Suppressor macrophage treated with lipopolysaccharide for 1 hour (primary cell): Measurements from ENCODE around the gene ZNF77.
A peak's percentile ranks its signal among the peaks of the same experiment; 100 is the strongest.
"Not testable (repeated sequence)": the region's sequence is repeated elsewhere in the genome, so short reads cannot be mapped to it uniquely, and the experiment has no call there.

Experiments used
- DNase-seq, 3 donors: peaks; one replicate each; pipeline ENCODE4 v3.0.0-alpha.2; 2020 to 2022

The ZNF77 gene

DNA sequence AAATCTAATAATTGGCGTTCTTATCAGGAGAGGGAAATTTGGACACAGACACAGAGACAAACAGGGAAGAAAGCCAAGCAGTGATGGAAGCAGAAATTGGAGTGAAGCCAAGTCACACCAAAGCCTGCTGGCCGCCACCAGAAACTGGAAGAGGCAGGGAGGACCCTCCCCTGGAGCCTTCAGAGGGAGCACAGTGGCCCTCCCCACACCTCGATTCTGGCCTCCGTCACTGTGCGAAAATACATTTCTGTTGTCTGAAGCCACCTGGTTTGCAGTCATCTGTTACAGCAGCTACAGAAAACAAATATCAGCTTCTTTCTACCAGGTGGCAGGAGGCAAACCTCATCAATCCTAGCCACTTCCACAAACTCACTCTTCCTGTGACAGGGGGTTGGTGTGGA lies 24.3 kb upstream of the ZNF77 start:
- peak in 2 of 3 donors; percentile 17 to 33 for DNase-seq

DNA sequence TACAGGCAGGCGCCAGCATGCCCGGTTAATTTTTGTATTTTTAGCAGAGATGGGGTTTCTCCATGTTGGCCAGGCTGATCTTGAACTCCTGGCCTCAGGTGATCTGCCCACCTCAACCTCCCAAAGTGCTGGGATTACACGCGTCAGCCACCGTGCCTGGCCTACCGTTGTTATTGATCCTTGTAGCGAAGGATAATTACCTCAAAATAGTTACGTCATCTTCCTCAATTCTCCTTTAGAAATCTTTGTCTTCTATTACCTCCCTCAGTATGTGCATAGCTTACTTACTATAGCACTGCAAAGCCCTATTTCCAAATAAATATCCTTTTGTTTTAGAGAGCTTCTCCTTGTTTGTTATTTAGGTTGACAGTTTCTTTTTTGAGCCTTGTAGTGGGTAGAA lies 23.2 kb upstream of the ZNF77 start:
- DNase-seq = no peak

DNA sequence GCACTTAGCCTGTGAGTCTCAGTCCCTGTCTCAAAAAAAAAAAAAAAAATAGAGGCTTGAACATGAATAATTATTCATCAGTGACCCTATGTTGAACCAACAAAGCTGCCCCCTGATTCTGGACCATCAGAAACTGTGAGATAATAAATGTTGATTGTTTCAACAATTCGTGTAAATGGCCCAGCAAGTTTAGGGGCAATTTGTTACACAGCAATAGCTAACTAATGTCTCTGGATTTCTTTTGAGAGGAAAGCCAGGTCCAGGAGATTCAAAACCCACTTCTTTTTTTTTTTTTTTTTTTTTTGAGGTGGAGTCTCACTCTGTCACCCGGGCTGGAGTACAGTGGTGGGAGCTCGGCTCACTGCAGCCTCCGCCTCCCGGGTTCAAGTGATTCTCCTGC lies 20.1 kb upstream of the ZNF77 start:
- DNase-seq = no peak

DNA sequence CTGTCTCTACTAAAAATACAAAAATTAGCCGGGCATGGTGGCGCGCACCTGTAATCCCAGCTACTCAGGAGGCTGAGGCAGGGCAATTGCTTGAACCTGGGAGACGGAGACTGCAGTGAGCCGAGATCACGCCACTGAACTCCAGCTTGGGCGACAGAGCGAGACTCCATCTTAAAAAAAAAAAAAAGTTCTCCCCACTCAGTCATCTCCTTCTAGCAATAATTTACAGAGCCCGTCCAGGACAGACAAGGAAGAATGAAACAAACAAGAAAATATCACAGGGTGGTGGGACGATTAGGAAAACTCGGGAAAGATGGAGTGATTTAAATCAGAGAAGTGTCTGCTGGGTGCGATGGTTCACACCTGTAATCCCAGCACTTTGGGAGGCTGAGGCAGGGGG lies 18.9 kb upstream of the ZNF77 start:
- DNase-seq = not testable (repeated sequence)

DNA sequence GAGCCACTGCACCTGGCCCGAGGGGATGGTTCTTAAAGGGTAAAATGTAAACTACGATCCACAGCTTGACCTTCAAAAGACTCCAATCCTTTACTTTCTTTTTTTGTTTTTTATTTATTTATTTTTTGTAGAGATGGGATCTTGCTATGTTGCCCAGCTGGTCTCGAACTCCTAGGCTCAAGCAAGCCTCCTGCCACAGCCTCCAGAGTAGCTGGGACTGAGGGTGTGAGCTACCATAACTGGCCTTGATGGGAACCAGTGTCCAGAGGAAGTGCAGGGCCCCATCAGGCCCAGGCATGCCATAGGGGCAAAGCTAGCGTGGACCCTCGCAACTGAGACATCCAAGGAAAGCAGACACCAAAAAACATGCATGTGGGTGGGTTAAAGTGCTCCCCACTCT lies 18.4 kb upstream of the ZNF77 start:
- DNase-seq = no peak

DNA sequence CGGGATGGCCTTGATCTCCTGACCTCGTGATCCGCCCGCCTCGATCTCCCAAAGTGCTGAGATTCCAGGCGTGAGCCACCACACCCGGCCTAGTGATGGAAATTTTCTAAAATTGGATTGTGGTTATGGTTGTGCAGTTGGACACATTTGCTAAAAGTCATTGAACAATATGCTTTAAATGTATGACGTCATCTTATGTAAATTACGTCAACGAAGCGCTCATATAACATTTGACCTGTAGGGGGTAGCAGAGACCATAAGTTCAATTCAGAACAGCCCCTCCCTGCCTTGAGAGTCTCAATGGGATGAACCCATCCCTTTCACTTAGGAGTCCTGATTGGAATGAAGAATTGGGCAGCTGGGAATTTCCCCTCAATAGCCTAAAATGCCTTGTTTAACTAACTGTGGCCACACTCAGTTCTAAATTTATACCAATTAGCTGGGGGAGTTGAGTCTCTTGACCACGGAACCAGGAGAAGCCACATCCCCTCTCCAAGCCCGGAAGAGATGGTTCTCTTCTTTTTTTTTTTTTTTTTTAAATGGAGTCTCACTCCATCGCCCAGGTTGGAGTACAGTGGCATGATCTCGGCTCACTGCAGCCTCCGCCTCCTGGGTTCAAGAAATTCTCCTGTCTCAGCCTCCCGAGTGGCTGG lies 17.4 kb upstream of the ZNF77 start:
- DNase-seq = peak; percentile 76 to 94 (median 91)

DNA sequence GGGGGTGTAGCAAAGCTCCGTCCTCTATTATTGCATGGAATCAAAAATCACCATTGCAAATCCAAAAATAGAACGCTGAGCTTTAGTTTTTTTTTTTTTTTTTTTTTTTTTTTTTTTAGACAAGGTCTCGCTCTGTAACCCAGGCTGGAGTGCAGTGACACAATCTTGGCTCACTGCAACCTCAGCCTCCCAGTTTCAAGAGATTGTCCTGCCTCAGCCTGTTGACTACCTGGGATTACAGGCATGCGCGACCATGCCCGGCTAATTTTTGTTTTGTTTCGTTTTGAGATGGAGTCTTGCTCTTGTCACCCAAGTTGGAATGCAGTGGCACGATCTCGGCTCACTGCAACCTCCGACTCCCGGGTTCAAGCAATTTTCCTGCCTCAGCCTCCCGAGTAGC lies 15.3 kb upstream of the ZNF77 start:
- DNase-seq = no peak

DNA sequence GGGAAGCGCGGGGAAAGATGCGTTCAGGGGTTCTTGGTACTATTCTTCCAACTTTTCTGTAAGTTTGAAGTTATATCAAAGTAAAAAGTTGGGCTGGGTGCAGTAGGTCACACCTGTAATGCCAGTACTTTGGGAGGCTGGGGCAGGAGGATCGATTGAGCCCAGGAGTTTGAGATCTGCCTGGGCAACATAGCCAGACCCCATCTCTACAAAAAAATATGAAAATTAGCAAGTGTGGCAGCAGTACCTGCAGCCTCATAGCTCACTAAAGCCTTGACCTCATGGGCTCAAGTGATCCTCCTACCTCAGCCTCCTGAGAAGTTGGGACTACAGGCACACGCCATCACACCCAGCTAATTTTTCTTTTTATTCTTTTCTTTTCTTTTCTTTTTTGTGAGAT lies 12.4 kb upstream of the ZNF77 start:
- DNase-seq = no peak

DNA sequence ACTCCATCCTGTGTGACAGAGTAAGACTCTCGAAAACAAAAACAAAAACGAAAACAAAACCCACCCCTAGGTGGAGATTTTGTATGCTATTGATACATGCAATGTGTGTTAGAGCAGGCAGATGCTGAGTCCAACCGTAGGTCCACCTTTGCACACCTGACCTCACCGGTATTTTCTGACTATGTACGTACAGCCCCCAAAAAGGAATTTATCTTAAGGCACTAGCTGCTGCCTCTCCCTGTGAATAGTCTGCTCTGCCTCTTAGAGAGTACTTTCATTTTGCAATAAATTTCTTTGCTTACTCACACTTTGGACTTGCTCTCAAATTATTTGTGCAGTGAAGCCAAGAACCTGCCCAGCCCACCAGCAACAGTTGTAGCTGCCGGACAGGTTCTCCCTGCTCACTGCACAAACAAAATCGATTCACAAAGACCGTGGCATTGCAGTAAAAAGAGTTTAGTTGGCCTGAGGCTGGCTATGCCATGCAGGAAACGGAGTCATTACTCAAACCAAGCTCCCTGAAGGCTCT lies 8.2 kb upstream of the ZNF77 start:
- DNase-seq = no peak

DNA sequence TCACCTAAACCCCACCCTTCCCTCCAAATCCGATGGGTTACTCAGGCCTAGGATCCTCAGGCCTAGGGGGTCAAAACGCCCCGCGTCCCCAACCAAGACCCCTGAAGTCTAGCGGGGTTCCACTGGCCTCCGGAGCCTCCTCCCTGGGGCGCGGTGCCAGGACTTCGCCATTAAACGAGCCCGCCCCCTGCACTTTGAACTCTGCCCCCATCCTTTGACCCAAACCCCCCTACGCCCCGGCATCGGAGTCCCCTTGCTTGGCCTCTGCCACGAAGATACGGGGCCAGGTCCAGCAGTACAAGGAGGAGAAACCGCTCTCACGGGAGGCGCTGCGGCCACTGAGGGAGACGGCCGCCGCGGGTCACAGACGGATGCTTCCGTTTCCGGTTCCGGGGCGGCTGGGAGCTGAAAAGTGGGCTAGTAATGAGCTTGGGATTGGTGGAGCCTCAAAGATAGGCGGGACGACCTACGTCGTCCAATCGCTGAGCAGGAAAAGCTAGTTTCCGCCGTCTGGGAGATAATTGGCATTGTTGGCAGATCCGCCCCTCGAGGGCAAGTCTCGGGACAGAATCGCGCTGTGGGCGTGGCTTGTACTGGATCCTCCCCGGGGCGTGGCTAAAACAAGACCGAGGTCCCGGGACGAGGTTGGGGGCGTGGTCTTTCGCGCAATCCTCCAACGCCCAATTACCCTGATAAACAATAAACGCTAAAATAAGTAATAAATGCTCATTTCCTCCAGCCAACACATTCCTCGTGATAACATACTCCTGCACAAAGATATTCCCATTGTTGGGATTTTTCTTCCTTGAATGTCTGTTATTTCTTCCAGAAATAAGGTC lies 5.7 kb upstream of the ZNF77 start:
- peak; percentile 99 to 100 (median 100) for DNase-seq

DNA sequence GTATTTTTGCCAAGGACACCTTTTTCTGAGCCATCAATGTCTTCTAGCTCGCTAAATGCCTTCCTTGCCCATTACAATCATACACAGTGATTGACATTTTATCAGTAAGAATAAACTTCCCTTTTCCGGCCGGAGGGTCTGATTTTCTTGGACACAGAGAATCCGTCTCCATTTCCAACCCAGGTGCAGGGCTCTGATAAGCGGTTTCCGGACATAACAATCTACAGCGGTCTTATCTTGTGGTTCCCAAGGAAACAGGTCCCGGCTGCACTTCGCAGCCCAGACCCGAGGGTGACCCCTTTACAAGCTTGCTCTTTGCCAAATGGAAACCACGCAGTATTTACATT lies 5.1 kb upstream of the ZNF77 start:
- DNase-seq = peak; percentile 19 to 38 (median 31)

DNA sequence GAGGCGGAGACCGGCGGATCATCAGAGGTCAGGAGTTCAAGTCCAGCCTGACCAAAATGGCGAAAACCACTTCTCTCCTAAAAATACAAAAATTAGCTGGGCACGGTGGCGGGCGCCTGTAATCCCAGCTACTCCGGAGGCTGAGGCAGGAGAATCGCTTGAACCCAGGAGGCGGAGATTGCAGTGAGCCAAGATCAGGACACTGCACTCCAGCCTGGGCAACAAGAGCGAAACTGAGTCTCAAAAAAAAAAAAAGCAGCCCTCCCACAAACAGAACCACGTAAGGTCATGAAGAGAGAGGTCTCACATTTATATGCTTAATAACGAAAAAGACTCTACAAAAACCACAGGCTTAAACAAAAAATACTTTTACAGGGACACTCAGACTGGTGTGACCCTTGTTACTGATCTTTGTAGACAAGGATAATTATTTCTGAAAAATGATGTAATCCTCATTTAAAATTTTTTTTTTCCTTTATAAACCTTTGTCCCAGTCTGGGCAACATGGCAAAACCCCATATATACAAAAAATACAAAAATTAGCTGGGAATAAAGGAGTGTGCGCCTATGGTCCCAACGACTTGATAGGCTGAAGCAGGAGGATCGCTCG lies 909 bp upstream of the ZNF77 start:
- no peak for DNase-seq

DNA sequence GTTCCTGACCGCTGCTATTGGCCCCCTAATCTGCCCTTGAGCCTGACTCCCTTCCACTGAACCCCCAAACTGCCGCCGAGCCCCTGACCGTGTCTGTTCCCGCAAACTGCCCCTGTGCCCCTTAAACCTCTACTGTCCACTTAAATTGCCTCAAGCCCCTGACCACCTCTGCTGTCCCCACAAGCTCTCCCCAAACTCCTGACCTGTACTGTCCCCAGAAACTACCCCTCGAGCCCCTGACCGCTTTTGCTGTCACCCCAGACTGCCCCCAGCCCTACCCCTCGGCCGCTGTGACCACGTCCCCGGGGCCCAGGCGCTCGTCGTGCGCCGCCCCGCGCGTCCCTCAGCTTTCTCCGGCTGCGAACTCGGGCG lies 382 bp downstream of the ZNF77 start:
- DNase-seq = no peak

DNA sequence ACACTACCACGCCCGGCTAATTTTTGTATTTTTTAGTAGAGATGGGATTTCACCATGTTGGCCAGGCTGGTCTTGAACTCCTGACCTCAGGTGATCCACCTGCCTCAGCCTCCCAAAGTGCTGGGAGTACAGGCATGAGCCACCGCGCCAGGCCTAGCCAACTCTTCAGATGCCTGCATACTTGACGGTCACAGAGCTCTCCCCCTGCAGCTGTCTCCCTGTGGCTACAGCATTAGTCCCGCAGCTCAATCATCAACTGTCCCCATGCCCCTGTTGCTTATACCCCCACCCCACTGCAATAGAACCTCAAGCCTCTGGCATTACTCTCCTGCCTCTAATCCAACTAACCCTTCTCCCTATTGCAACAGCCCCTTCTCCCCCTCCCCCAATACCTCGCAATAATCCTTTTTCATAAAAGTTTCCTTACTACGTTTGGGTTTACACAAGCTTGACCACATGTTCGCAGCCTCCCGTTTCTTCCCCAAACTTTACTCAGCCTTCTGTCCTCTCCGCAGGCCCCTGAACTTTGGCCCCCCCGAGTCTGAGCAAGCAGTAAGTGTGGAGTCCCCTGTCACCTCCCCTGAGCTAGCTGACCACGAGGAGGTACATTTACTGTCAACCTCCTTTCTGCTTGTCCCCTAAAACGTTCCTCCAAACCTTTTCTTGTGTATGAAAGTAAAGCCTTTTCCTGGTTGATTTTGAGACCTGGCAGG lies 1.7 kb downstream of the ZNF77 start:
- no peak for DNase-seq

DNA sequence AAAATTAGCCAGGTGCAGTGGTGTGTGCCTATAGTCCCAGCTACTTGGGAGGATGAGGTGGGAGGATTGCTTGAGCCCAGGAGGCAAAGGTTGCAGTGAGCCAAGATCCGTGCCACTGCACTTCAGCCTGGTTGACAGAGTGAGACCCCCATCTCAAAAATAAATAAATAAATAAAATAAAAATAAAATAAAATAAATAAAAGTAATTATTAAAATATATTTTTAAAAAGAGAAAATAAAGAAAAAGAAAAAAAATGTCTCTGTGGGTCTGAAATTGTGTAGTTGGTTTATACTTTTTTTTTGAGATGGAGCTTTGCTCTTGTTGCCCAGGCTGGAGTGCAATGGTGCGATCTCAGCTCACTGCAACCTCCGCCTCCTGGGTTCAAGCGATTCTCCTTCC lies 8.9 kb downstream of the ZNF77 start:
- not testable (repeated sequence) for DNase-seq

DNA sequence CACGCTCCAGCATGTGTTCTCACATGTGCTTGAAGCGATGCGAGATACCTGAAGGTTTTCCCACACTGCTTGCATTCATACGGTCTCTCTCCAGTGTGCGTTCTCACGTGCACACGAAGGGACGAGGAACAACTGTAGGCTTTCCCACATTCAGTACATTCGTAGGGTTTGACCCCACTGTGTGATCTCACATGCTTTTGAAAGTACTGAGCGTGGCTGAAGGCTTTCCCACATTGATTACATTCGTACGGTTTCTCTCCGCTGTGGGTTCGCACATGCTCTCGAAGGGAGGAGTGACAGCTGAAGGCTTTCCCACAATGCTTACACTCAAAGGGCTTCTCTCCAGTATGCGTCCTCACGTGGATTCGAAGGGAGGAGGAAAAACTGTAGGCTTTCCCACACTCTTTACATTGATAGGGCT lies 11.3 kb downstream of the ZNF77 start:
- no peak for DNase-seq

DNA sequence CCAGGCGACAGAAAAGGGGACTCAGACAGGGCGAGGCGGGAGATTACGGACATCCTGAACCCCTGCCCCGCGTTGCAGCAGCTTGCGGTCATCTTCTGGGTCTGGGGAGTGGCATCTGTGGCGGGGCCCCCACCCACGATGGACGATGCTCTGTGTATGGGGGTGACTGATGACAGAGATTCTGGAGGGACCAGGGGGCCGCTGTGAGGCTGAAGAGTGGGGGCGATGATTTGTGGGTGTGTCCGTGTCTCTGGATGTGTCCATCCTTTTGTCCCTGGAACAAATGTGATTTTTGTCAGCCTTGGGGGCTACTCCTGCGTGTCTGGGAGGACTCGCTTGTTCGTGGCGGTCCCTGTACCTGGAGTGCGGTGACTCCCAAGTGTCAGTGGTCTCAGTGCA lies 17.7 kb downstream of the ZNF77 start:
- DNase-seq = no peak

DNA sequence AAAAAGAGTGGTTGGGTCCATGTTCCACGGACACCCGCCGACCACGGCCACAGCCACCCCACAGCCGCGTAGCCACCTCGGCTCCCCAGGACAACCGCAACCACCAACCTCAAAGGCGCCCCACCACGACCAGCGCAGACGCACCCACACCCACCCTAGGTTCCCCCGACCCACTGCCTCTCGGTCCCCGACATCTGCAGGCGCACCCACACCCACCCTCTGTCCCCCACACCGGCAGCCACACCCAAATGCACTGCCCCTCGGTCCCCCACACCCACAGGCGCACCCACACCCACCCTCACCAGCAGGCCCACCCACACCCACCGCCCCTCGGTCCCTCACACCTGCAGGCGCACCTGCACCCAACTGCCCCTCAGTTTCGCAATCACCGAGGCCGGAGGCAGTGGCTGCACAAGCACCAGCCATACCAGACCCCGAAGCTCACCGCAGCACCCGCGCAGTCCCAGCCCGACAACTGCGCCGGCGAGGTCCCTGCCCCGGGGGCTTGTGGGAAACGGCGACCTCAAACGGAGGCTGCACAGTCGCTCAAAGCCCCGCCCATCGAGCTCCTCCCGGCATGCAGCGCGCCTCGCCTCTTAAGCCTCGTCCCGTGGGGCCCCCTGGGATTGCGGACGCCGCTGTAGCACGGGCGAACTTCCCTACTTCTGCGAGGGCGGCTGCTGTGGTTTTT lies 18.3 kb downstream of the ZNF77 start:
- DNase-seq = no peak

DNA sequence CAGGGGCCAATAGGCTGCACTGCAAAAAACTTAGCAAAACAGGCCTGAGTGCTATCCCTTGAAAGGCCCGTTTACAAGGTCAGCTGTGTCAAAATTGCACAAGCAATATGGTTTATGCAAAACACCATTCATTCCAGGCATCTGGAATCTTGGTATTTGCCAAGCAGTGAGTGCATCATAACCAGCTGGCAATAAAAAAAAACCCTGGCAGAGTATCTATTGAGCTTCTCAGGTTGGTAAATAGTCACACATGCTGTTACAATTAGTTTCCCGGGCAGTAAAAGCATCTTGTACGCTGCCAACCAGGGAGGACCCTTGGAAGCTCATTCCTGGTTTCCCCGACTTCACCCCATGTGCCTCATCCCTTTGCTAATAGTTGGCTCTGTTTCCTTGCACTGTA lies 21.3 kb downstream of the ZNF77 start:
- DNase-seq = no peak

DNA sequence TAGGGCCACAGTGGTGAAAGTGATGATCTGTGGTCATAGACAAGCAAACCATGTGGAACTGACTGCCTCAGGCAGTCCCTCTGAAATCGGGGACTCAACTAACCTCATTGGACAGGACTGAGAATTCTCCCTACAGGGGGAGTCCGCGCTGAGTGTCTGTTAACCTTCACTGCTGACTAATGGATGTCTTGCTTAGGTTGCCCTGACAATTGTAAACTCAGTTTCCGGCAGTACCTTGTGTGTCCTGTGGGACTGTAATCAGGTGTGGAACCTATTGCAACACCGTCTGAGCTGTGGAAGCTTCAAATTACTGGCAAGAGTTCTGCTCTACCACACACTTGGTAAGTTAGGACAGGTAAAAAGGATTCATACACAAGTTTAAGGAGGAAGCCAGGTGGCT lies 21.8 kb downstream of the ZNF77 start:
- no peak for DNase-seq

DNA sequence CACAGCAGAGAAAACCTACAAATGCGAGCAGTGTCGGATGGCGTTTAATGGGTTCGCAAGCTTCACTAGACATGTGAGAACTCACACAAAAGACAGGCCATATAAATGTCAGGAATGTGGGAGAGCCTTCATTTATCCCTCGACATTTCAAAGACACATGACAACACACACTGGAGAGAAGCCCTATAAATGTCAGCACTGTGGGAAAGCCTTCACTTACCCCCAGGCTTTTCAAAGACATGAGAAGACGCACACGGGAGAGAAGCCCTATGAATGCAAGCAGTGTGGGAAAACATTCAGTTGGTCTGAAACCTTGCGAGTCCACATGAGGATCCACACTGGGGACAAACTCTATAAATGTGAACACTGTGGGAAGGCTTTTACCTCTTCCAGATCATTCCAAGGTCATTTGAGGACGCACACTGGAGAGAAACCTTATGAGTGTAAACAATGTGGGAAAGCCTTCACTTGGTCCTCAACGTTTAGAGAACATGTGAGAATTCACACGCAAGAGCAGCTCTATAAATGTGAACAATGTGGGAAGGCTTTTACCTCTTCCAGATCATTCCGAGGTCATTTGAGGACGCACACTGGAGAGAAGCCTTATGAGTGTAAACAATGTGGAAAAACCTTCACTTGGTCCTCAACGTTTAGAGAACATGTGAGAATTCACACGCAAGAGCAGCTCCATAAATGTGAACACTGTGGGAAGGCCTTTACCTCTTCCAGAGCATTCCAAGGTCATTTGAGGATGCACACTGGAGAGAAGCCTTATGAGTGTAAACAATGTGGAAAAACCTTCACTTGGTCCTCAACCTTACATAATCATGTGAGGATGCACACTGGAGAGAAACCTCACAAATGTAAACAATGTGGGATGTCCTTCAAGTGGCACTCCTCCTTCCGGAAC lies 27.2 kb downstream of the ZNF77 start:
- no peak for DNase-seq

DNA sequence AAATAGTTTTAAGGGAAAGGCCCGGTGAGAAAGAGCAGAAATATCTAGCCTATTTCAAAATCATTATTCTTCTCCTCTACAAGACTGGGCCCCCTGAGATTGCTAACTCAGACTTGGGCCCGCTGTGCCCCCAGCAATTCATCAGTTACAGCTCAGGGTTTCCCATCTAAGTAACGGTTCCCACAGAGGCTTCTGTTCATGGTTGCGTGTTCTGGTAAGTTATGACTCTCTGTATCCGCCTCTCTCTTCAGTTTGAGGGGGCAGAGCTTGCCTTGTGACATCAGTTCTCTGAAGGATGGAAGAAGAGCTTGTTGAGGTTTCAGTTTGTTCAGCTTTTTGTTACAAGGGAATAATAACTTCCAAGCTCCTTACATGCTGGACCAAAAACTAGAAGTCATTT lies 32.5 kb downstream of the ZNF77 start:
- DNase-seq = no peak
